Measurements from ENCODE around the gene IL10RA.

Gene IL10RA

GRCh38 chr11:117962826-117963225 lies 23.4 kb upstream of the IL10RA start:
- TF ChIP-seq, protein P1, sequence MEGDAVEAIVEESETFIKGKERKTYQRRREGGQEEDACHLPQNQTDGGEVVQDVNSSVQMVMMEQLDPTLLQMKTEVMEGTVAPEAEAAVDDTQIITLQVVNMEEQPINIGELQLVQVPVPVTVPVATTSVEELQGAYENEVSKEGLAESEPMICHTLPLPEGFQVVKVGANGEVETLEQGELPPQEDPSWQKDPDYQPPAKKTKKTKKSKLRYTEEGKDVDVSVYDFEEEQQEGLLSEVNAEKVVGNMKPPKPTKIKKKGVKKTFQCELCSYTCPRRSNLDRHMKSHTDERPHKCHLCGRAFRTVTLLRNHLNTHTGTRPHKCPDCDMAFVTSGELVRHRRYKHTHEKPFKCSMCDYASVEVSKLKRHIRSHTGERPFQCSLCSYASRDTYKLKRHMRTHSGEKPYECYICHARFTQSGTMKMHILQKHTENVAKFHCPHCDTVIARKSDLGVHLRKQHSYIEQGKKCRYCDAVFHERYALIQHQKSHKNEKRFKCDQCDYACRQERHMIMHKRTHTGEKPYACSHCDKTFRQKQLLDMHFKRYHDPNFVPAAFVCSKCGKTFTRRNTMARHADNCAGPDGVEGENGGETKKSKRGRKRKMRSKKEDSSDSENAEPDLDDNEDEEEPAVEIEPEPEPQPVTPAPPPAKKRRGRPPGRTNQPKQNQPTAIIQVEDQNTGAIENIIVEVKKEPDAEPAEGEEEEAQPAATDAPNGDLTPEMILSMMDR (IDR thresholded peaks at IDR 0.05; ENCODE audit: insufficient read depth, low read depth, low read length, missing control alignments): no peak
- H3K4me3 ChIP-seq (ENCODE audit: low read depth, low read length): no peak overlapping the region
- no peak for DNase-seq (ENCODE audit: low read depth)

DNA sequence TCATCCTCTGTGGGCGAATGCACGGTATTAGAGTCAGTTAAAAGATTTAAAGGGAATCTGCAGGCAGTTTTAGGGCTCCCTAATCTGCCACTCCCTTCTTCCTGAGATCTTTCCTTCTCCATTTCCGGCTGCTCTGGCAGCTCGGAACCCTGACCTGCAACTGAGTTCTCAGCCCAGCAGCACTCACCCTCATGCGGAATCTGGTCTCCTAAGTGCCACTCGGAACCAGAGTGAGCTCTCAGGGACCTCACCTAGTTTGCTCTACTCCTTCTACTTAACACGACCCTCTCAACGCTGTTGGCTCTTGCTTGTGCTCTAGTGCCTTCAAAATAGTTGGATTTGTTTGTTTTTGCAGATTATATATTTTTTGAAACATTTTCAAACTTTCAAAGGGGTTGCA lies 19.3 kb upstream of the IL10RA start:
- no peak overlapping the region for H3K4me3 ChIP-seq (ENCODE audit: low read depth, low read length)
- TF ChIP-seq, protein P1 (IDR thresholded peaks at IDR 0.05; ENCODE audit: insufficient read depth, low read depth, low read length, missing control alignments): no peak
- DNase-seq (ENCODE audit: low read depth): no peak

DNA sequence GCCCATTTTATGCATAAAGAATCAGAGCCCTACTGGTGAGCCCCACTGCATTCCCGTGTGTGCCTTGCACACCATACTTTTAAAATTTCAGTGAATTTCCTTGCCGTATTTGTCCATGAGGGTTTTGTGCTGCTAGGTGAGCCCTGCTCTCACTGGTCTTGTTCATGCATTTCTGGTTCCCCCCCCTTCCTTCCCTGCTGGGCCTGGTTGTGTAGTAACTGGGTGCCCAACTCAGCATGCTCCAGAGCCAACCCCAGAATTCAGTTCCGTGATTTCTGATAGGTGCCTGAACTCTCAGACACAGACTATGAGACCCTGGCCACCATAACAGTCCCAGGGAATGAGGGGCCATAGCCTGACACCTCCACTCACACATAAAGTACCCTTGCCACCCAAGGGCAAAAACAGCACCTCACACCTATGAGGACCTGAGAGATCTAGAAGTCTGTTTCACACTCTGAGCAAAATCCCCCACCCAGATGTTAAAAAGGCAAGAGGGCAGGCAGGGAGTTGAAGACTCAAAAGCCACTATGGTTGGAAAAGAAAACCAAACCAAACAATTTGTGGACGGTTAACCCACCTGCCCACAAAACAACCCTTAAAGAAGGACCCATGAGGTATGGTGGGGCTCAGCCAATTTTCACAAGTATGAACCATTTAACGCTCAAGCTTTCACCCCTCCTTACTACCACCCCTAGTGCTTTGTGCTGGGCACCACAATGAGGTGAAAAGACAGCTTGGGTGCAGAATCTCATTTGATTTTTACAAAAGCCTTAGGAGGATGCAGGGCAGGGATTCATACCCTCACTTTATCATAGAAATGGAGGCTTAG lies 16.8 kb upstream of the IL10RA start:
- TF ChIP-seq, protein P1 (IDR thresholded peaks at IDR 0.05; ENCODE audit: insufficient read depth, low read depth, low read length, missing control alignments): no peak

GRCh38 chr11:117970400-117971024 lies 15.7 kb upstream of the IL10RA start:
- TF ChIP-seq, protein P1 (IDR thresholded peaks at IDR 0.05; ENCODE audit: insufficient read depth, low read depth, low read length, missing control alignments): no peak
- no peak overlapping the region for H3K4me3 ChIP-seq (ENCODE audit: low read depth, low read length)
- DNase-seq (ENCODE audit: low read depth): no peak

More for the DNA sequence above, 16.8 kb upstream of the IL10RA start:
- H3K4me3 ChIP-seq (ENCODE audit: low read depth, low read length): no peak overlapping the region
- no peak for DNase-seq (ENCODE audit: low read depth)

GRCh38 chr11:117972044-117972443 lies 14.2 kb upstream of the IL10RA start:
- TF ChIP-seq, protein P1 (IDR thresholded peaks at IDR 0.05; ENCODE audit: insufficient read depth, low read depth, low read length, missing control alignments): no peak
- no peak overlapping the region for H3K4me3 ChIP-seq (ENCODE audit: low read depth, low read length)
- no peak for DNase-seq (ENCODE audit: low read depth)

GRCh38 chr11:117972629-117973502 lies 13.3 kb upstream of the IL10RA start:
- no peak for DNase-seq (ENCODE audit: low read depth)
- H3K4me3 ChIP-seq (ENCODE audit: low read depth, low read length): no peak overlapping the region
- TF ChIP-seq, protein P1 (IDR thresholded peaks at IDR 0.05; ENCODE audit: insufficient read depth, low read depth, low read length, missing control alignments): no peak
